Duodenal mucosa (tissue), 2 donors: ENCODE results near the gene MGP.

Experiments
- H3K27ac ChIP-seq: one replicate; pipeline ENCODE4 v1.7.0; 2013; ENCODE audit warnings: low read depth, low read length
- H3K27me3 ChIP-seq, 2 donors: one replicate each; pipeline ENCODE4 v1.7.0; 2013; ENCODE audit warnings: low read length in 2 of 2, control low read depth in 1 of 2; ENCODE audit not compliant: insufficient read depth in 2 of 2, control insufficient read depth in 1 of 2
- H3K36me3 ChIP-seq, 2 donors: one replicate each; pipeline ENCODE4 v1.7.0; 2013; ENCODE audit warnings: low read length in 2 of 2, control low read depth in 1 of 2; ENCODE audit not compliant: insufficient read depth in 2 of 2, control insufficient read depth in 1 of 2
- H3K4me1 ChIP-seq, 2 donors: one replicate each; pipeline ENCODE4 v1.7.0; 2013; ENCODE audit warnings: low read length in 2 of 2, control low read depth in 1 of 2; ENCODE audit not compliant: insufficient read depth in 2 of 2, control insufficient read depth in 1 of 2
- H3K4me3 ChIP-seq, 2 donors: one replicate each; pipeline ENCODE4 v1.7.0; 2013; ENCODE audit warnings: low read length in 2 of 2, low read depth in 1 of 2
- H3K9ac ChIP-seq, 2 donors: one replicate each; pipeline ENCODE4 v1.7.0; 2013; ENCODE audit warnings: low read length in 2 of 2, low read depth in 1 of 2
- H3K9me3 ChIP-seq, 2 donors: one replicate each; pipeline ENCODE4 v1.7.0; 2013; ENCODE audit warnings: low read length in 2 of 2, control low read depth in 1 of 2; ENCODE audit not compliant: control insufficient read depth in 1 of 2

MGP gene

GRCh38 chr12:14886271-14886670 lies 617 bp upstream of the MGP start:
- Histone ChIP-seq H3K4me3 (no peak overlapping the region), H3K9ac (no peak overlapping the region), H3K4me1 (peaks cover 0 to 8% of the 10 kb centered on the region in 2 donors), H3K9me3 (no peaks in the 10 kb centered on the region), H3K27ac (no peak overlapping the region), H3K36me3 (no peaks in the 10 kb centered on the region), H3K27me3 (no peaks in the 10 kb centered on the region)

GRCh38 chr12:14884458-14884878 lies 1.2 kb downstream of the MGP start:
- no peak overlapping the region for H3K27ac ChIP-seq
- peaks cover 0 to 8% of the 10 kb centered on the region in 2 donors for H3K4me1 ChIP-seq
- peak overlapping the region in 1 of 2 donors; percentile 24 for H3K4me3 ChIP-seq
- H3K9me3 ChIP-seq = no peaks in the 10 kb centered on the region
- H3K9ac ChIP-seq = no peak overlapping the region
- no peaks in the 10 kb centered on the region for H3K36me3 ChIP-seq
- no peaks in the 10 kb centered on the region for H3K27me3 ChIP-seq

GRCh38 chr12:14883686-14884085 lies 2.0 kb downstream of the MGP start:
- no peak overlapping the region for H3K4me3 ChIP-seq
- H3K4me1 ChIP-seq = peaks cover 0 to 8% of the 10 kb centered on the region in 2 donors
- H3K27ac ChIP-seq = no peak overlapping the region
- H3K36me3 ChIP-seq = no peaks in the 10 kb centered on the region
- H3K9ac ChIP-seq = no peak overlapping the region
- H3K9me3 ChIP-seq = no peaks in the 10 kb centered on the region
- H3K27me3 ChIP-seq = no peaks in the 10 kb centered on the region

GRCh38 chr12:14880890-14881453 lies 4.7 kb downstream of the MGP start:
- H3K4me1 ChIP-seq = peaks cover 0 to 3% of the 10 kb centered on the region in 2 donors
- H3K4me3 ChIP-seq = no peak overlapping the region
- H3K27ac ChIP-seq = no peak overlapping the region
- no peak overlapping the region for H3K9ac ChIP-seq
- no peaks in the 10 kb centered on the region for H3K9me3 ChIP-seq
- no peaks in the 10 kb centered on the region for H3K36me3 ChIP-seq
- H3K27me3 ChIP-seq = no peaks in the 10 kb centered on the region

- H3K27ac ChIP-seq = no peak overlapping the region
- H3K9me3 ChIP-seq = no peaks in the 10 kb centered on the region
- no peak overlapping the region for H3K9ac ChIP-seq
- no peak overlapping the region for H3K4me3 ChIP-seq
- no peaks in the 10 kb centered on the region for H3K4me1 ChIP-seq
- H3K27me3 ChIP-seq = no peaks in the 10 kb centered on the region
- no peaks in the 10 kb centered on the region for H3K36me3 ChIP-seq
These were observed 6.3 kb downstream of the MGP start for GRCh38 chr12:14879222-14879933.

- H3K4me1 ChIP-seq = no peaks in the 10 kb centered on the region
- no peak overlapping the region for H3K27ac ChIP-seq
- no peaks in the 10 kb centered on the region for H3K27me3 ChIP-seq
- no peak overlapping the region for H3K4me3 ChIP-seq
- H3K36me3 ChIP-seq = no peaks in the 10 kb centered on the region
- H3K9me3 ChIP-seq = no peaks in the 10 kb centered on the region
- H3K9ac ChIP-seq = no peak overlapping the region
These were observed 7.2 kb downstream of the MGP start for GRCh38 chr12:14878488-14878887.

- Histone ChIP-seq H3K27me3 (no peaks in the 10 kb centered on the region), H3K27ac (no peak overlapping the region), H3K36me3 (no peaks in the 10 kb centered on the region), H3K4me3 (no peak overlapping the region), H3K4me1 (no peaks in the 10 kb centered on the region), H3K9ac (no peak overlapping the region), H3K9me3 (no peaks in the 10 kb centered on the region)
These were observed 8.8 kb downstream of the MGP start for GRCh38 chr12:14876833-14877232.

GRCh38 chr12:14874882-14875281 lies 10.8 kb downstream of the MGP start:
- Histone ChIP-seq H3K9me3 (no peaks in the 10 kb centered on the region), H3K27me3 (no peaks in the 10 kb centered on the region), H3K9ac (no peak overlapping the region), H3K4me3 (no peak overlapping the region), H3K36me3 (no peaks in the 10 kb centered on the region), H3K4me1 (no peaks in the 10 kb centered on the region), H3K27ac (no peak overlapping the region)

- H3K27ac ChIP-seq = no peak overlapping the region
These were observed 12.0 kb downstream of the MGP start for GRCh38 chr12:14873440-14874185.

GRCh38 chr12:14871886-14872285 lies 13.8 kb downstream of the MGP start:
- Histone ChIP-seq H3K36me3 (no peaks in the 10 kb centered on the region), H3K4me3 (no peak overlapping the region), H3K4me1 (no peaks in the 10 kb centered on the region), H3K27me3 (no peaks in the 10 kb centered on the region), H3K9ac (no peak overlapping the region), H3K27ac (no peak overlapping the region), H3K9me3 (peaks cover 0 to under 1% of the 10 kb centered on the region in 2 donors)

More at GRCh38 chr12:14873440-14874185, 12.0 kb downstream of the MGP start:
- Histone ChIP-seq H3K4me3 (no peak overlapping the region), H3K9ac (no peak overlapping the region), H3K4me1 (no peaks in the 10 kb centered on the region), H3K27me3 (no peaks in the 10 kb centered on the region), H3K9me3 (no peaks in the 10 kb centered on the region), H3K36me3 (no peaks in the 10 kb centered on the region)
